AG10803 (cell line): Measurements from ENCODE around the gene STAT4.
A peak's percentile ranks its signal among the peaks of the same experiment; 100 is the strongest.

Experiments
- DNase-seq: peaks from one replicate; pipeline ENCODE4 v3.0.0; 2010; ENCODE audit warnings: low read depth
- H3K4me3 ChIP-seq: 2 replicates; pipeline ENCODE4 v1.5.1; 2011; ENCODE audit warnings: mild to moderate bottlenecking, low read length, control low read depth
- CTCF ChIP-seq: conservative IDR thresholded peaks from 2 replicates; pipeline ENCODE4 v1.5.1; 2011; ENCODE audit warnings: mild to moderate bottlenecking, low read length, control low read depth, inconsistent platforms

Gene STAT4

GRCh38 chr2:191150600-191151330, at the start of gene STAT4:
Gene STAT4 (minus strand): TSS chr2:191150994. CDS start chr2:191148203, 2,791 bp downstream.
- TF ChIP-seq CTCF, result no peak
- no peak for DNase-seq
- peak within 1 kb of the TSS; percentile 53 for H3K4me3 ChIP-seq

GRCh38 chr2:191199929-191200512, 49.2 kb upstream of the STAT4 start:
- no peak overlapping the region for H3K4me3 ChIP-seq
- no peak for DNase-seq
- no peak for TF ChIP-seq CTCF

- H3K4me3 ChIP-seq, result no peak overlapping the region
- TF ChIP-seq CTCF, result no peak
- DNase-seq, result no peak
Observed at GRCh38 chr2:191198271-191198670, 47.5 kb upstream of the STAT4 start.

- no peak overlapping the region for H3K4me3 ChIP-seq
- DNase-seq, result no peak
- TF ChIP-seq CTCF, result no peak
Observed at GRCh38 chr2:191197096-191197495, 46.3 kb upstream of the STAT4 start.

- no peak for TF ChIP-seq CTCF
- no peak overlapping the region for H3K4me3 ChIP-seq
- no peak for DNase-seq
Observed at GRCh38 chr2:191195021-191195420, 44.2 kb upstream of the STAT4 start.

- DNase-seq, result no peak
- H3K4me3 ChIP-seq, result no peak overlapping the region
- no peak for TF ChIP-seq CTCF
Observed at GRCh38 chr2:191190861-191191552, 40.2 kb upstream of the STAT4 start.
